ENCODE data around the gene TLR4. TPM values are rescaled to one million over a fixed set of nuclear protein-coding genes. Genes with fewer than 3 reads are reported as not detected.

TLR4 gene
- polyA plus RNA-seq (ENCODE audit: insufficient read length in 4 of 4) = 10 to 100 TPM in 2 of 4 donors, 1 to 10 TPM in 2; 6.8 to 12.7 (median 10.4) TPM

GRCh38 chr9:117704024-117704575, at the start of gene TLR4:
Gene TLR4 (plus strand): TSS chr9:117704403. CDS start chr9:117704473, 70 bp downstream.
- DNase-seq (ENCODE audit: low read depth in 4 of 4, low spot score in 3 of 4) = peak in 3 of 4 donors; percentile 21 to 33 (median 27)

GRCh38 chr9:117656002-117656401, 48.2 kb upstream of the TLR4 start:
- no peak for DNase-seq (ENCODE audit: low read depth in 4 of 4, low spot score in 3 of 4)

- no peak for DNase-seq (ENCODE audit: low read depth in 4 of 4, low spot score in 3 of 4)
Measured at GRCh38 chr9:117662651-117663050, 41.6 kb upstream of the TLR4 start.

- DNase-seq (ENCODE audit: low read depth in 4 of 4, low spot score in 3 of 4) = no peak
Measured at GRCh38 chr9:117664419-117664818, 39.8 kb upstream of the TLR4 start.

- DNase-seq (ENCODE audit: low read depth in 4 of 4, low spot score in 3 of 4) = no peak
Measured at GRCh38 chr9:117665601-117666385, 38.4 kb upstream of the TLR4 start.

- no peak for DNase-seq (ENCODE audit: low read depth in 4 of 4, low spot score in 3 of 4)
Measured at GRCh38 chr9:117671468-117671867, 32.7 kb upstream of the TLR4 start.

GRCh38 chr9:117672369-117672768, 31.8 kb upstream of the TLR4 start:
- DNase-seq (ENCODE audit: low read depth in 4 of 4, low spot score in 3 of 4) = no peak

GRCh38 chr9:117677572-117677971, 26.6 kb upstream of the TLR4 start:
- DNase-seq (ENCODE audit: low read depth in 4 of 4, low spot score in 3 of 4) = peak in 1 of 4 donors; percentile 2

GRCh38 chr9:117678871-117679270, 25.3 kb upstream of the TLR4 start:
- no peak for DNase-seq (ENCODE audit: low read depth in 4 of 4, low spot score in 3 of 4)

GRCh38 chr9:117679416-117679815, 24.8 kb upstream of the TLR4 start:
- DNase-seq (ENCODE audit: low read depth in 4 of 4, low spot score in 3 of 4) = no peak

- DNase-seq (ENCODE audit: low read depth in 4 of 4, low spot score in 3 of 4) = no peak
Measured at GRCh38 chr9:117681888-117682287, 22.3 kb upstream of the TLR4 start.

- no peak for DNase-seq (ENCODE audit: low read depth in 4 of 4, low spot score in 3 of 4)
Measured at GRCh38 chr9:117682955-117683710, 21.1 kb upstream of the TLR4 start.

GRCh38 chr9:117687532-117687931, 16.7 kb upstream of the TLR4 start:
- DNase-seq (ENCODE audit: low read depth in 4 of 4, low spot score in 3 of 4) = no peak

GRCh38 chr9:117691367-117691766, 12.8 kb upstream of the TLR4 start:
- DNase-seq (ENCODE audit: low read depth in 4 of 4, low spot score in 3 of 4) = no peak

- no peak for DNase-seq (ENCODE audit: low read depth in 4 of 4, low spot score in 3 of 4)
Measured at GRCh38 chr9:117696154-117696553, 8.0 kb upstream of the TLR4 start.

- no peak for DNase-seq (ENCODE audit: low read depth in 4 of 4, low spot score in 3 of 4)
Measured at GRCh38 chr9:117697046-117697445, 7.2 kb upstream of the TLR4 start.

- no peak for DNase-seq (ENCODE audit: low read depth in 4 of 4, low spot score in 3 of 4)
Measured at GRCh38 chr9:117703537-117703936, 666 bp upstream of the TLR4 start.

GRCh38 chr9:117704597-117704996, 394 bp downstream of the TLR4 start:
- no peak for DNase-seq (ENCODE audit: low read depth in 4 of 4, low spot score in 3 of 4)

GRCh38 chr9:117705386-117705785, 1.2 kb downstream of the TLR4 start:
- no peak for DNase-seq (ENCODE audit: low read depth in 4 of 4, low spot score in 3 of 4)

GRCh38 chr9:117706421-117707116, 2.4 kb downstream of the TLR4 start:
- DNase-seq (ENCODE audit: low read depth in 4 of 4, low spot score in 3 of 4) = no peak

GRCh38 chr9:117707561-117707960, 3.4 kb downstream of the TLR4 start:
- DNase-seq (ENCODE audit: low read depth in 4 of 4, low spot score in 3 of 4) = no peak
